KMS-11 (cell line): Measurements from ENCODE around the gene P2RY14.

Experiments
- H2AFZ ChIP-seq: fragments of 200-600 bp; sonication (generic); 2 replicates; pipeline ENCODE4 v1.6.1; 2016; ENCODE audit warnings: antibody characterized with exemption, mixed run types, low read depth
- H3K27ac ChIP-seq: fragments of 200-600 bp; sonication (generic); 2 replicates; pipeline ENCODE4 v1.6.1; 2016; ENCODE audit warnings: mild to moderate bottlenecking, mixed run types
- H3K27me3 ChIP-seq: fragments of 200-600 bp; sonication (generic); 2 replicates; pipeline ENCODE4 v1.6.1; 2017; ENCODE audit warnings: mild to moderate bottlenecking, low read depth, mixed run types, moderate library complexity; ENCODE audit not compliant: insufficient read depth
- H3K36me3 ChIP-seq: fragments of 200-600 bp; sonication (generic); 2 replicates; pipeline ENCODE4 v1.6.1; 2017; ENCODE audit warnings: mild to moderate bottlenecking, mixed run types; ENCODE audit not compliant: insufficient read depth
- H3K4me1 ChIP-seq: fragments of 200-600 bp; sonication (generic); 2 replicates; pipeline ENCODE4 v1.6.1; 2016; ENCODE audit warnings: mild to moderate bottlenecking, low read depth, mixed run types; ENCODE audit not compliant: poor library complexity, severe bottlenecking
- H3K4me2 ChIP-seq: fragments of 200-600 bp; sonication (generic); 2 replicates; pipeline ENCODE4 v1.7.0; 2016; ENCODE audit warnings: mild to moderate bottlenecking, mixed run types
- H3K4me3 ChIP-seq: fragments of 200-600 bp; sonication (generic); IDR thresholded peaks from 2 replicates; pipeline ENCODE4 v1.6.1; 2017; ENCODE audit warnings: low read depth, low read length, mixed read lengths; ENCODE audit not compliant: insufficient read depth
- H3K79me2 ChIP-seq: fragments of 200-600 bp; sonication (generic); 2 replicates; pipeline ENCODE4 v1.6.1; 2016; ENCODE audit warnings: low read depth, mixed run types; ENCODE audit not compliant: insufficient read depth
- H3K9ac ChIP-seq: fragments of 200-600 bp; sonication (generic); 2 replicates; pipeline ENCODE4 v1.6.1; 2016; ENCODE audit warnings: mild to moderate bottlenecking, mixed run types
- H4K20me1 ChIP-seq: fragments of 200-600 bp; sonication (generic); 2 replicates; pipeline ENCODE4 v1.6.1; 2016; ENCODE audit warnings: mild to moderate bottlenecking, mixed run types; ENCODE audit not compliant: insufficient read depth
- TF ChIP-seq, protein P1 (sequence below): fragments of 200-600 bp; sonication (generic); conservative IDR thresholded peaks from 2 replicates; pipeline ENCODE4 v1.6.1; 2017; ENCODE audit warnings: low read depth, mild to moderate bottlenecking, antibody characterized with exemption, low read length, moderate library complexity, mixed read lengths

The P2RY14 gene

DNA sequence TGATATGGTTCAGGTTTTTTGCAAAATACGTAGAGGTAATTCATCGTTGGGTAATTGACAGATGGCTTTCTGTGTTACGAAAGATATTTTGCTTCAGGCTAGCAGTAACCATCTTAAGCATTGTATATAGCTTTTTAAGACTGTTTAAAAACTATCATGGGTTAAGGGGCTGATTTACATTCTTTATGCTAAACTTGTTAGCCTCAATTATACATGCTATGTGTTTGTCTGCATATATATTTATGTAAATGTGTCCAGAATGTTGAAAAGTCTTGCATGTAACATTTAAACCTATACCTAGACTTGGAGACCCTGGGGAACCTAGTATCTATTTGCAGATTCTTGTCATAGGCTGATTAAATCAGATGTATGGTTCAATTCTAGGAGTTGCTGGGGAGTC is 11.1 kb upstream of the P2RY14 start:
- Histone ChIP-seq H3K79me2 (no peaks in the 10 kb centered on the region), H3K4me2 (no peak overlapping the region), H3K36me3 (no peaks in the 10 kb centered on the region), H2AFZ (no peak overlapping the region), H3K27me3 (no peaks in the 10 kb centered on the region), H3K4me1 (peaks cover 22% of the 10 kb centered on the region), H4K20me1 (no peaks in the 10 kb centered on the region), H3K27ac (no peak overlapping the region), H3K4me3 (no peak overlapping the region), H3K9ac (no peak overlapping the region)
- TF ChIP-seq, protein P1, sequence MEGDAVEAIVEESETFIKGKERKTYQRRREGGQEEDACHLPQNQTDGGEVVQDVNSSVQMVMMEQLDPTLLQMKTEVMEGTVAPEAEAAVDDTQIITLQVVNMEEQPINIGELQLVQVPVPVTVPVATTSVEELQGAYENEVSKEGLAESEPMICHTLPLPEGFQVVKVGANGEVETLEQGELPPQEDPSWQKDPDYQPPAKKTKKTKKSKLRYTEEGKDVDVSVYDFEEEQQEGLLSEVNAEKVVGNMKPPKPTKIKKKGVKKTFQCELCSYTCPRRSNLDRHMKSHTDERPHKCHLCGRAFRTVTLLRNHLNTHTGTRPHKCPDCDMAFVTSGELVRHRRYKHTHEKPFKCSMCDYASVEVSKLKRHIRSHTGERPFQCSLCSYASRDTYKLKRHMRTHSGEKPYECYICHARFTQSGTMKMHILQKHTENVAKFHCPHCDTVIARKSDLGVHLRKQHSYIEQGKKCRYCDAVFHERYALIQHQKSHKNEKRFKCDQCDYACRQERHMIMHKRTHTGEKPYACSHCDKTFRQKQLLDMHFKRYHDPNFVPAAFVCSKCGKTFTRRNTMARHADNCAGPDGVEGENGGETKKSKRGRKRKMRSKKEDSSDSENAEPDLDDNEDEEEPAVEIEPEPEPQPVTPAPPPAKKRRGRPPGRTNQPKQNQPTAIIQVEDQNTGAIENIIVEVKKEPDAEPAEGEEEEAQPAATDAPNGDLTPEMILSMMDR, result no peak

DNA sequence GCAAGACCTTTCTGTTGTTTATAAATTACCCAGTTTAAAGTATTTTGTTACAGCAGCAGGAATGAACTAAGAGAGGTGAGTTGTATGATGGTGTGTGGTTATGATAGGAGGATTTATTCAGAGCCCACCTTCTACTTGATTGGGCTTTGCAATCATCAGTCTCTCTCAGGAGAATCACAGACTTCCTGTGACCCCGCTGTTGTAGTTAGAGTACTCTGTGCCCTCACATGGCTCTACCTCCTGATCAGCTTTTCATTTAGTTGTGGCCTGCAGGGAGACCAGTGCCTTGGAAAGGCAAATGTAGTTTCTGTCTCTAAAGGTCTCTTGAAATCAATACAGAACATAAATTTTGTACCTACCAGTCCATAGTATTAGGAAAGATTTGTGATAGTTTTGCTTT is 7.6 kb upstream of the P2RY14 start:
- Histone ChIP-seq H3K36me3 (no peaks in the 10 kb centered on the region), H3K79me2 (no peaks in the 10 kb centered on the region), H3K27ac (no peak overlapping the region), H3K4me1 (peaks cover 37% of the 10 kb centered on the region), H3K27me3 (no peaks in the 10 kb centered on the region), H2AFZ (no peak overlapping the region), H3K4me2 (no peak overlapping the region), H3K4me3 (no peak overlapping the region), H4K20me1 (no peaks in the 10 kb centered on the region), H3K9ac (no peak overlapping the region)
- TF ChIP-seq, protein P1, result no peak

DNA sequence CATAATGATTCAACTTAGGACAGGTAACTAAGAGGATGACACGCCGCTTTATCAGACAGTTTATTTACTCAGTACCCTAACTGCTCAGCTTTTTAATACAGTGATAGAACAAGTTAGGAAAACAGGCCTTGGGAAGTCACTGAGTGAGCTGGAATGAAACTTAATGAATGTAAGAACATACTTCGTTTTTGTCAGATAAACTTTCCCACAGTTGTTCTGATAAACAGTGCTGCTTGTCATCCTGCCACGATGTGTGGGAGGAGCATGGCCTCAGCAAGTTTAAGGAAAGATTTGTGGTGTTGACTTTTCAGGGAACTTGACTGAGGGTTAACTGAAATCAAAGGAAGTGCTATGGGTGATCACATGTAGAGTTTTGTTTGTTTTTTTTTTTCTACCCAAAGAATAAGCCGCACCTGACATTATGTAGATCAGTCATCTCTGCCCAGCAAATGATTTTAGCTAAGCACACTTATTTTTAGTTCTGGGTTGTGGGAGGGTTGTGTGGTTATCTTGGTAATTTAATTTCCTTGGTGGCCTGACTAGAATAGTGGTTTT is 5.6 kb upstream of the P2RY14 start:
- TF ChIP-seq, protein P1, result no peak
- H3K27ac ChIP-seq, result peak overlapping the region; percentile 14; the same call in 1 of the 2 replicates
- no peaks in the 10 kb centered on the region for H3K36me3 ChIP-seq
- H3K4me3 ChIP-seq, result no peak overlapping the region
- H3K4me2 ChIP-seq, result peak overlapping the region; percentile 52
- peaks cover 37% of the 10 kb centered on the region for H3K4me1 ChIP-seq
- H3K27me3 ChIP-seq, result no peaks in the 10 kb centered on the region
- H3K79me2 ChIP-seq, result no peaks in the 10 kb centered on the region
- no peak overlapping the region for H2AFZ ChIP-seq
- no peak overlapping the region for H3K9ac ChIP-seq
- H4K20me1 ChIP-seq, result no peaks in the 10 kb centered on the region

DNA sequence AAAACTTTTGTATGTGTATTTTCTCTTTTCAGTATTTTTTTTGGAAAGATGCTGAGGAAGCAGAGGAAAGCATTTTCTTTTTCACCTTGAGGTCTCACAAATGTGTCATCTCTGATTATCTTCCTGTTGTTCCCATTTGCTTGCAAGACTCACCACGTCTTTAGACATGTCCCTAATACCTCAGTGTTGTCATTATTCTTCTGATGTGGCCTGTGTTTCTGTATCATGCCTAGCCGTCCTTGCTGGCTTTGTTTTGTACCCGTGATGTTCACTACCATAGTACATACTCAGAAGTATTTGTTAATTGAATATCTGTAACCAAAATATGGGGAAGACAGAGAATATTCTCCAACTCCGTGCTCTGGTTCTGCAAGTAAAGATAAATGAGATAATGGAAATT is 5.0 kb upstream of the P2RY14 start:
- Histone ChIP-seq H3K9ac (no peak overlapping the region), H4K20me1 (no peaks in the 10 kb centered on the region), H3K4me3 (no peak overlapping the region), H3K36me3 (no peaks in the 10 kb centered on the region), H2AFZ (no peak overlapping the region), H3K79me2 (no peaks in the 10 kb centered on the region), H3K27me3 (no peaks in the 10 kb centered on the region), H3K4me2 (peak overlapping the region; percentile 52; the same call in 1 of the 2 replicates), H3K27ac (no peak overlapping the region), H3K4me1 (peaks cover 37% of the 10 kb centered on the region)
- TF ChIP-seq, protein P1, result no peak
